Right forelimb (tissue), 1 donor: Measurements from ENCODE around the gene PAK1.

Experiments
- DNase-seq: peaks from one replicate; pipeline ENCODE4 v3.0.0-alpha.2; 2018

PAK1 gene

GRCh38 chr11:77359481-77359880 lies 114.4 kb downstream of the PAK1 start:
- no peak for DNase-seq

- DNase-seq, result no peak
Measured at GRCh38 chr11:77353131-77353530, 120.8 kb downstream of the PAK1 start.

GRCh38 chr11:77351281-77351886 lies 122.5 kb downstream of the PAK1 start:
- no peak for DNase-seq

DNA sequence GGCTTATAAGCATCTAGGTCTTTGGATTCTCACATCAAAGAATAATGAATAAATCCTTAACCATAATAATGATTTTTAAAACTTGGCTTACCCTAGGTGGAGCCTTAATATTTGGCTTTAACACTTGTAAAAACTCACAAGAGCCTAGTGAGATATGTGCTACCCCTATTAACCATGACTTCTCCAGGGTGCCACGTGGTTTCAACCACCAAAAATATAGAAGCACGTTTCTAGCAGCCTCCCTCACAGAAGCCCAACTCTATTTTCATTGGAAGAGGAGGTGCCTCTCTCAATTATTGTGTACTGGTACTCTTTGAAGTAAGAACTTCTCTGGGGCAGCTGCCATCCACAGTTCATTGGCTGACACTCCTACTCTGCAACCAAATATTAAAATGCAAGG lies 125.9 kb downstream of the PAK1 start:
- DNase-seq, result no peak

DNA sequence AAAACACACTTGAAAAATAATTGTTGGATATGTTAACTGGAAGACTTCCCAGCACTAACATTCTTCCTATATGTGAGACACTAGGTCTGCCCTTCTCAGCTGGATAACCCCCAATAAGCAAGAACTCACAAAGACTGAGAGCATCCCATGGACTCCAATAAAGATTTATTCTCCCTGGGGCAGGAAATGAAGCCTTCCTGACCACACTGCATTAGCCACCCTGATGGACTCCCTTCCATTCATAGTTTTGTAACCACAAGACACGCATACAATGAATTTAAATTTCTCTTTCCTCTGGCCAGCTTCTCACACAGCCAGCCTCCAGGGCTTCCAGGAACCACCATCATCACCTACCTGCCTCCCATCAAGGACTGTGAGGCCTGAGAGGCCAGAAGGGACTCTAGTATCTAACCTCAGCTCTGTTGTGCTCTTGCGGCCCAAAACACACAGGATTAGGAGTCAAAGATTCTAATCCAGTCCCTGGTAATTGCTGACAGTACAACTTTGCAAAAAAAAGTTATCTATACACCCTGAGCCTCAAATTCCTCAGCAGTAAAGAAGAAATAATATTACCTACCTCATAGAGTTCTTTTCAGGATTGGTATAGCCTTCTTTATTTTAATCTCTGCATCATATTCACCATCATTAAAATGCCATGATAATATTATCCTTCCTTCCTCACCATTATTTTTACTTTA lies 126.8 kb downstream of the PAK1 start:
- DNase-seq, result no peak

DNA sequence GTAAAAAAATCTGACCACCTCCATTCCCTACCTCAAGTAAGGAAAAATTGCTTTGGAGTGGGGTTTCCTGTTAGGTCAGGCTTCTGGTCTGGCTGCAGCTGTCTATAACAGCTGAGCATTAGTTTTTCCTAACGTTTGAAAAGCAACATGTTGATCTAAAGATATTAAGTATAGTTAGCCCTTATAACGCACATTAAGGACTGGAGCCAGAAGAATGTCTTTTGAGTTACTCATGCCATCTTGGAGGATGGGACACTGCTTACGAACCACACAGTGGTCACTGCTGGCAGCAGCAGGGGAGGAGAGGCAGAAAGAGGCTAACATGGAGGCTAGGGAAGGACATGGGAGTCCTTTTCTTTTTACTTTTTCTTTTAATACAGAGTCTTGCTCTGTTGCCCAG lies 128.3 kb downstream of the PAK1 start:
- DNase-seq, result no peak

DNA sequence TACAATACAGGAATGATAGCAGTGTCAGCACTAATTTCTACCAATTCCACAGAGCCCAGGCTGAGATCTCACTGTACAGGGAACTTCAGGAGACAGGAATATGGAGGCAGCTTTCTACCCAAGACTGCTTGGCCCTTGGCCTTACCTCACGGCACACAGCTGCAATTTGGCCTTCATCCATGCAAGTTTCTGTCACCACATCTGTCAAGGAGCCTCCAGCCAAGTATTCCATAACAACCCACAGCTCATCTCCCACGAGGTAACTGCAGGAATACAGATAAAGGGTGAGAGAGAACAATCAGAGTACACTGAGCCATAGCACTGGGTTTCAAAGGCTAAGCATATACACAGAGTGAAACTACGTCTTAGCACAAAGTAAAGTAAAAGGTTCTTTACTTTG lies 133.4 kb downstream of the PAK1 start:
- no peak for DNase-seq

DNA sequence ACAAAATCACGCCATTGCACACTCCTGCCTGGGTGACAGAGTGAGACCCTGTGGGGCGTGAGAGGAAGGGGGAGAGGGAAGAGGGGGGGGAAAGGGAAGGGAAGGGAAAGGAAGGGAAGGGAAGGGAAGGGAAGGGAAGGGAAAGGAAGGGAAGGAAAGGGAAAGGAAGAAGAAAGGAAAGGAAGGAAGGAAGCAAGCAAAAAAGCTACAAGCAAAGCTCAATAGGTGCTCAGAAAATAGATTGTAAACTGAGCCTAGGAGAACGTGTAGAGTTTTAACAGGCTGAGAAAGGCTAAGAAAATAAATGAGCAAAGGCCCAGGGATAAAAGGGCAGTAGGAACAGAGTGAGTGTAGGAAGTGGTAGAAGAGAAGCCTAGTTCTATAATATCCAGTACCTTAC lies 141.6 kb downstream of the PAK1 start:
- no peak for DNase-seq

GRCh38 chr11:77325159-77325558 lies 148.7 kb downstream of the PAK1 start:
- no peak for DNase-seq

GRCh38 chr11:77324508-77324907 lies 149.4 kb downstream of the PAK1 start:
- no peak for DNase-seq

GRCh38 chr11:77322926-77323590 lies 150.8 kb downstream of the PAK1 start:
- no peak for DNase-seq

- DNase-seq, result no peak
Measured at GRCh38 chr11:77322506-77322905, 151.4 kb downstream of the PAK1 start.

DNA sequence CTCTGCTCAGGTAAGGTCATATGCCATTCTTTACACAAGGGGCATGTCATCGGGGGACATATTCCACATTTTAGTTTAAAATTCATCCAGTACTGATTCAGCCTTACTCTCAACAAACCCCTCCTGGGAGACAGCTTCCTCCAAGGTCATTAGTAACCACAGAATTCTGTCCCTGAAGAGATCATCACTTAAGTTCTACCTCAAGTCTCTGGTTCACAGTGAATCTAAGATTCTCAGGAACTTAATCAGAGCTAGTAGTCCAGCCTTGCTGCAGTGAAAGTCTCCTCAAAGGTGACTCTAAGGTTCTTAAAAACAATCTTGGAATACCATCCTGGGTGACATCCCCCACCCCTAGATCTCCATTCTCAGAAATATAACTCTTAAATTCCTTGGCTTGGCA lies 153.5 kb downstream of the PAK1 start:
- DNase-seq, result no peak

GRCh38 chr11:77318600-77318999 lies 155.3 kb downstream of the PAK1 start:
- DNase-seq, result no peak

DNA sequence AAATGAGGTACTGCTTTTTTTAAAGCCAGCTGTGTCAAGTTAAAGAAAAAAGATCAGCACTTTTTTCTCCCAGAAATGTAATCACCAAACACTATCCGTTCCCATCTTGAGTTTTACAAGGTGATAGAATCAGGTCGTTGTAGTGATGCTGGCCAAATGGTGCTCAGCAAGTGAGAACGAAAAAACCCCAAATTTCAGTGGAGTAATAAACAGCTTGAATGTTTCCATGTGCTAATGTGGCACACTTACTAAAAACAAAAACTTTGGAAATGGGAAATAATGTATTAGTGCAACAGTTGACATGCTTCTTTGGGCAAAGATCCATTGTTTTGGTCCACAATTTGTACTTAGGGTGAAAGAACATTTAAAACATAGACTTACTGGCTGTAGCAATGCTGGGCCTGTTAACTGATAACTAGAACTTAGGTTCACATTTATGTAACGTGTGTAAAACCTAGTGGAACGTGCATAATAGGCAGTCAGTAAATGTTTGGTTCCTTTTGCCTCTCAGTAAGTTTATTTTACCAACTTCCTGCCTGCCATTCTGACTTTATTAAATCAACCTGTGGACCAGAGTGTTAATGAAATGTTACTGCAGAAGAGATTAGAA lies 157.1 kb downstream of the PAK1 start:
- no peak for DNase-seq

DNA sequence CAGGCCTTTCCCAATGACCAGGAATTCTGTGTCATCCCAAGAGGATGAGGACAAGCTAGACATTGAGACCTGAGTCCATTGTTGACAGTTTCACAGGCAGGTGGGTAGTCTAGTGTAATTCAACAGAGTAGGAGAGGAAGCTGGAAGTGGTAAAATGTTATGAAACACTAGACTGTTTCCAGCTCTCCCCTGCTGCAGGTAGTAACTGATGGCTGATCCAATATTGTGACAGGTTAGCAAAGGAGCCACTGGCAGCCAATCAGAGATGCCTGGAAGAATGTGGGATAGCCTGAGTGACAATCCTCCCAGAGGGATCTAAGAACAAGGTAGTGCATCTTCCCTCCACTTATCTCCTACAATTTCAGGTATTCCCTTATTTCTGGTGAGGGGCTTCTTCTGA lies 161.8 kb downstream of the PAK1 start:
- DNase-seq, result no peak

DNA sequence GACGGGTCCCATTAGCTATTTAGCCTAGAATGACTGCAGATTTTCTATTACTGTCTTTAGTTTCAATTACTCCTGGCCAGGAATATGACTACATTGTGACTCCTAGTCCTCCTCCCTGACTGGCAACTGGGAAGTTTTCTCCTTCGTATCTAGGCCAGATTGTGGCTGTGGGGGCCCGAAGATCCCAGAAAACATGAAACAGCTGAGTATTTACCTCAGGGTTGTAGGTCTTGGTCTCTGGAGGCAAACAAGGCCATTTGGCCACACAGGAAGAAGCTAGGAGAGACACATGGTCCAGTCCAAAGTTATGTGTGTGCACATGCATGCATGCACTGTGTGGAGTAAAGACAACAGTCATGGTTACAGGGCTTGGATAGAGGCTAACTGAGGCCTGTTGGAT lies 162.2 kb downstream of the PAK1 start:
- no peak for DNase-seq

GRCh38 chr11:77310721-77311120 lies 163.2 kb downstream of the PAK1 start:
- DNase-seq, result no peak

DNA sequence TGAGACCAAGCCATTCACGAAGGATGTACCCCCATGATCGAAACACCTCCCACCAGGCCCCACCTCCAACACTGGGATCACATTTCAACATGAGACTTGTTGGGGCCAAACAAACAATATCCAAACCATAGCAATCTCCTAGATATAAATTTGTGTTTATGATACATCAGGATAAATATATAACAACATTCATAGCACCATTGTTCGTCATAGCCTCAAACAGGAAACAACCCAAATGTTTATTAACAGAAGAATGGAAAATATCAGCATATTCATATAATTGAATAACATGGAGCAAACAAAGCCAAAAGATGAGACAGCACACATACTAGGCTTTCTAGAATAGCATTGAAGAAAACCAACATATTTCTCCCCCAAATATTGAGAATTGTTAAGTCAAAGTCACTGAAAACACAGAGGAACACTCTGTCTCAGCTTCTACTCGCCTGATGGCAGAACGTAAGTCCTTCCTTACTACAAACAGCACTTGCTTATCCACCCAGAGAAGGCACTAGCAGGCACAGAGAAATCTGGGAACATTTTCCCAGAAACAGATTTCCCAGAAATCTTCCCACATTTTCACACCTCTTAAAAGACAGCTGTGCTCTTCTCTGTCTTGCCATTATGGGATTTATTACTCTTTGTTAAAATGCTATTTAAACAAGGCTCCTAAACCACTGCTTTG lies 164.4 kb downstream of the PAK1 start:
- no peak for DNase-seq

DNA sequence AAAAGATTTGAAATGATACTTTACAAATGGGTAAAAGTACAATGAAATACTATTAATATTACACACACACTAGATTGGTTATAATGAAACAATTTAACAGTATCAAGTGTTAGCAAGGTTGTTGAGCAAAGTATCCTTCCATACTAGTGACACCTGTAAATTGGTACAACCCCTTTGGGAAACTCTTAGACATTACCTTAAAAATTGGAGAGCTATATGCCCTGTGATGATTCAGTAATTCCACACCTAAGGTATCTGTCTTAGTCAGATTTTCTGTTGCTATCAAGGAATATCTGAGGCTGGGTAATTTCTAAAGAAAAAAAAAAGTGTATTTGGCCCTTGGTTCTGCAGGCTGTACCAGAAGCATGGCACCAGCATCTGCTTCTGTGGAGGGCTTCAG lies 165.1 kb downstream of the PAK1 start:
- no peak for DNase-seq

DNA sequence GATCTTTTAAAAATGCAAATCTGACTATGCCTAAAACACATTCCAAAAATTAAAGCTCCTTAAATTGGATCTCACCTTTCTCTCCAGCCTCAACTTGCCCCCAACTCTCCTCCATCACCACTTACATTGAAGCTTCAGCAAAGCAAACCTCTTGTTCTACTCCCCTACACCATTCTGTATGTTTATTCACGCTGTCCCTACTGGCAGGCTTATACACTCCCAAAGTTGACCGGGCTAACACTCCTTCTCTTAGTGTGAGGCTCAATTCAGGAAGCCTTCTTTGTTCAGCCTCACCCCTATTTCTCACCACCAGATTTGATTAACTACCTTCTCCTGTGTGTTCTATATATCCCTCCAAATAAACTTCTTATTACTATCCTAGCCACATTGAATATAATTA lies 170.6 kb downstream of the PAK1 start:
- DNase-seq, result no peak

- DNase-seq, result no peak
Measured at GRCh38 chr11:77302752-77303151, 171.1 kb downstream of the PAK1 start.

- DNase-seq, result no peak
Measured at GRCh38 chr11:77301510-77301909, 172.4 kb downstream of the PAK1 start, which contains the start of gene GDPD4. TSS of gene GDPD4 (minus strand) at chr11:77301686. CDS start at chr11:77285137, 16,549 bp downstream.
